NOMO-1 (cell line): ENCODE measurements around the gene COX4I1.
"Not testable (repeated sequence)": the region's sequence is repeated elsewhere in the genome, so short reads cannot be mapped to it uniquely, and the experiment has no call there.

Source experiments
- DNase-seq, 2 experiments: peaks; one replicate each; lab custom pipeline; 2025; ENCODE audit not compliant: unreplicated experiment in 2 of 2; lab: John Stamatoyannopoulos, UW

The COX4I1 gene

GRCh38 chr16:85821390-85822135, 22.1 kb downstream of the COX4I1 start:
- peak; percentile 93 for DNase-seq

- DNase-seq = no peak
These were observed 22.6 kb downstream of the COX4I1 start for GRCh38 chr16:85822145-85822544.

GRCh38 chr16:85823328-85823920, 23.9 kb downstream of the COX4I1 start:
- DNase-seq = no peak

GRCh38 chr16:85824161-85825135, 25.0 kb downstream of the COX4I1 start:
- DNase-seq = no peak

- no peak for DNase-seq
These were observed 25.8 kb downstream of the COX4I1 start for GRCh38 chr16:85825326-85825725.

GRCh38 chr16:85826686-85827247, 27.3 kb downstream of the COX4I1 start:
- DNase-seq = no peak

GRCh38 chr16:85828166-85828565, 28.7 kb downstream of the COX4I1 start:
- no peak for DNase-seq

- no peak for DNase-seq
These were observed 29.8 kb downstream of the COX4I1 start for GRCh38 chr16:85829171-85829719.

GRCh38 chr16:85829751-85830445, 30.4 kb downstream of the COX4I1 start:
- DNase-seq = peak; percentile 67 to 86

- no peak for DNase-seq
These were observed 31.3 kb downstream of the COX4I1 start for GRCh38 chr16:85830821-85831220.

- DNase-seq = no peak
These were observed 33.2 kb downstream of the COX4I1 start for GRCh38 chr16:85832570-85833218.

- DNase-seq = no peak
These were observed 33.9 kb downstream of the COX4I1 start for GRCh38 chr16:85833219-85833920.

- DNase-seq = no peak
These were observed 35.2 kb downstream of the COX4I1 start for GRCh38 chr16:85834741-85835140.

GRCh38 chr16:85835227-85835751, 35.8 kb downstream of the COX4I1 start:
- no peak for DNase-seq

GRCh38 chr16:85835956-85836705, 36.6 kb downstream of the COX4I1 start:
- no peak for DNase-seq

- DNase-seq = peak; percentile 36 to 74
These were observed 37.4 kb downstream of the COX4I1 start for GRCh38 chr16:85836706-85837582.

- DNase-seq = not testable (repeated sequence)
These were observed 38.2 kb downstream of the COX4I1 start for GRCh38 chr16:85837654-85838053.
